GM19328 (cell line): ENCODE measurements around the gene CBR1.
"Not testable (repeated sequence)": the region's sequence is repeated elsewhere in the genome, so short reads cannot be mapped to it uniquely, and the experiment has no call there.

Experiments
- ATAC-seq: cut with Tn5 transposase; IDR thresholded peaks from one replicate; pipeline ENCODE4 v1.9.1; 2021; ENCODE audit warnings: mild to moderate bottlenecking, moderate library complexity; ENCODE audit not compliant: unreplicated experiment

Gene CBR1

DNA sequence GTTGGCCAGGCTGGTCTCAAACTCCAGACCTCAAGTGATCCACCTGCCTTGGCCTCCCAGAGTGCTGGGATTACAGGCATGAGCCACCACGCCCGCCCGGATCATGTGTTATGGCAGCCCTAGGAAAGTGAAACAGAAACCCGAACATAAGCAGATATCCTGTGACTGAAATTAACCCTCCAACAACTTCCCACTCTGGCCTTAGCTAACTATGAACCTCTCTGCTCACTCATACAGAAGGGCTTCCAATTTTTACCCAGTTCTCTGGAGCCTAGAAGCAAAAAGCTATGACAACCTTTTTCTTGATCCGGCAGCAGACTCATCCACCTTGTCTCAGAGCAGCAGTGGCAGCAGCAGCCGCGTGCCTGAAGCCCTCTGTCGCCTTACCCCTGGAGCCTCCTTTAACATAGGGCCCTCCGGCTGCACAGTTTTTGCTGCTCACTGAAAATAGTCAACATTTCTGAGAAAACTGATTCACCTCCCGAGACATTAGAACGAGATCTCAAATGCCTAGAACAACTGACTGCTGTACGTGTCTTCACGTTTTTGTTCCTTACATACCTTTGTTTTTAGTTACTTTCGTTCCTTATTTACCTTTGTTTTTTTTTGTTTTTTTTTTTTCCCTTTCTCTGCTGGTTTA lies 9.3 kb downstream of the CBR1 start:
- ATAC-seq = no peak

DNA sequence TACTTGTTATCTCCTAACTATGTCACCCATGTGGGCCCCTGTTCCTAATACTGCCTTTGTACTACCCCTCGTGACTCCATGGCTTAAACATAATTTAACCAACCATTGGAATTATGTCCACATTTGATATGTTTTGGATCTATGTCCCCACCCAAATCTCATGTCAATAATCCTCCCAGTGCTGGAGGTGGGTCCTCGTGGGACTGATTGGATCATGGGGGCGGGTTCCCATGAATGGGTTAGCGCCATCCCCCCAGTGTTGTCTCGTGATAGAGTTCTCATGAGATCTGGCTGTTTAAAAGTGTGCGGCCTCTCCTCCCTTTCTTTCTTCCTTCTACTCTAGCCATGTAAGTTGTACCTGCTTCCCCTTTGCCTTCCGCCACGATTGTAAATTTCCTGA lies 9.8 kb downstream of the CBR1 start:
- no peak for ATAC-seq

DNA sequence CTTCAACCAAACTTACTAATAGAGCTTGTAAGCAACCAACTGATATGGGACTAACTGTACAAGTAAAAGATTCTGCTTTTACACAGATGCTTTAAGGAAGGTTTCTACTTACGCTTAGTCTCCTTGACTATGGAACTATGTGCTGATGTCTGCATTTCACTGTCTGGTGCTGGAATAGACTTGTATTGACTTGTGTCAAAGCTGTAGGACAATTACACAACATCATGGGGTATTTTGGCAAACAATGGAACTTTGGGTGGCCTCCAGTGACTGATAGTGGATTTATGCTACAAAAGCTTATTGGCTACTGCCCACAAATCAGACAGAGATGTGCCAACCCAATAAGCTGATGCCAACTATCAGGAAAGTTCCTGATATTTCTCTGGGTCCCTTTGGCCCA lies 10.6 kb downstream of the CBR1 start:
- ATAC-seq = no peak

DNA sequence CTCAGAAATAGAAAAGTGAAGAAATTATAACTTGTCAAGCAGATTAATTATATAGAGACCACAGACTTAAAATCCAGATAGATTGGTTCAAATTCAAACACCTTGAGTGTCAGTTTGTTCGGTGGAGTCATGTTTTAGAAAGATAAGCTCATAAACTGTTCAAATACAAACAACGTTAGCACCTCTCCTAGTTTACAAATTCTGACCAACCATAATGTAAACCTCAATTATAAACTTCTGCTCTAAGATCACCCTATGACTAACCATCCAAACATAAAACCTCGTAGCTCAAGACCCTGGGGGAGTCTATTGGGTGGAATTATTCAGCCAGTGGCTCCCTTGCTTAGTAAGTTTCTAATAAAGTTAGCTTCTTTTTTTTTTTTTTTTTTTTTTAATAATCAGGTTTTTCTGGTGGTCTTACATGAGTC lies 12.4 kb downstream of the CBR1 start:
- no peak for ATAC-seq

DNA sequence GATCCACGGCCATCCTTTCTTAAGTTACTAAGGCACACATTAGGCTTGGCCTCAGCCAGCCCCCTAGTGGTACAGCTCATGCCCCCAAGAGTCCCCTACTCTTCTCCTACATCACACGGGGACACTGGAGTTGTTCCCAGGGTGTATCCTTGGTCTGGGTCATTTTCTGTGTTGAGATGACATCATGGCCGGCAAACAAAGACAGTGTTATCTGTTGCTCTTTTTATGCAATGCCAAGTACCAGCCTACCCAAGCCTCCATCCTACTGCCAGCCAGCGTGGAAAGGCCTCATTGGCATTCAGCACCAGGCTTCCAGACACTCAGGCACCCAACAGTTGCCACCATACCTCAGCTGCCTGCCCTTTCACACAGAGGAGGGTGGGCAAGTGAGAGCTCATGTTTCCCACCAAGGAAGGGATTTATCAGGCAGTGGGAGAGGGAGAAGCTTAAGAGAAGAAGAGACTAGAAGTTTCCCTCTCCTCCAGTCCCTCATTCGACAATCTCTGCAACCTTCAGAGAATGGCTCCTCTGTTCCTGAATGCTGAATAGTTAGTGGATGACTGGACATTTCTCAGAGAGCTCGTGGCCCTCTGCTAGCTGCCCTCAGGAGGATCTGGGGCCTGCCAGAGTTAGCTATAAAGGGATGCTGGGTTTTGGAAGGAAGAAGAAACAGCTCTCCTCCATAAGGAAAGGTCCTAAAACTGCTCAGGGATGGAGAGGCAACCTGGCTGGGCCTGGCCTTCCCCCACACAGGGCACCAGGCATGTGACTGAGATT lies 17.7 kb downstream of the CBR1 start:
- no peak for ATAC-seq

- ATAC-seq = no peak
Measured at GRCh38 chr21:36089946-36090345, 20.1 kb downstream of the CBR1 start.

DNA sequence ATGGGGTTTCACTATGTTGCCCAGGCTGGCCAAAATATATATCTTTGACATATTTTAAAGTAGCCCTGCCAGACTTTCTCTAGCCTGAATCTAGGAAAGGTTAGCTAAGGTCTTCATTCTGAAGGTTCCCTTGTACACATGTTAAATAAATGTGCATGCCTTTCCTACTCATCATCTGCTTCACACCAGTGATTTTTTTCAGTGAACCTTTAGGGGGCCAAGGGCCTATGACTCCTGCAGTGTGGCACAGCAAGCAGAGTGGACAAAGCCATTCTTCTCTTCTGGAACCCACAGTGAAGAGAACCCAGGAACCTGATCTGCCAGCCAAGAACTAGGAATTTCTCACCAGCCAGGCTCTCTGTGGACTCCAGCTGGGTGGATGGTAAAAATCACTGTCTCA lies 22.9 kb downstream of the CBR1 start:
- ATAC-seq = no peak

DNA sequence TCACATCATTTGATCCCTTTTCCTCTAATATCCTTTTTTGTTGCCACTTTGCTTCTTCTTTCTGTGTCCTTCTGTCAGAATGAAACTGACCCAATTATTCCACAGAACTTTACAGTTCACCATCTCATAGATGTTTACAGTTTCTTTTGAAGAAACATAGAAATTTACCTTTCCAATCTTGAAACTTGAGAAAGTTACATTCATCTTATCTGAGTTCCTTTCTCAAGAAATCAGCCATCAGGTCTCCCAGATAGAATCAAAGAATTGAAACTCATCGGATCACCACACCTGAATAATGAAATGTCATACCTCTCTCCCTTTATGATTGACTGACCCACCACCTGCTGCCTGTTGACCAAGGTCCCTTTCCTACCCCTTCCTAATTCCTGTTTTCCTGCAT lies 23.7 kb downstream of the CBR1 start:
- no peak for ATAC-seq

- no peak for ATAC-seq
Measured at GRCh38 chr21:36096398-36097290, 26.8 kb downstream of the CBR1 start.

DNA sequence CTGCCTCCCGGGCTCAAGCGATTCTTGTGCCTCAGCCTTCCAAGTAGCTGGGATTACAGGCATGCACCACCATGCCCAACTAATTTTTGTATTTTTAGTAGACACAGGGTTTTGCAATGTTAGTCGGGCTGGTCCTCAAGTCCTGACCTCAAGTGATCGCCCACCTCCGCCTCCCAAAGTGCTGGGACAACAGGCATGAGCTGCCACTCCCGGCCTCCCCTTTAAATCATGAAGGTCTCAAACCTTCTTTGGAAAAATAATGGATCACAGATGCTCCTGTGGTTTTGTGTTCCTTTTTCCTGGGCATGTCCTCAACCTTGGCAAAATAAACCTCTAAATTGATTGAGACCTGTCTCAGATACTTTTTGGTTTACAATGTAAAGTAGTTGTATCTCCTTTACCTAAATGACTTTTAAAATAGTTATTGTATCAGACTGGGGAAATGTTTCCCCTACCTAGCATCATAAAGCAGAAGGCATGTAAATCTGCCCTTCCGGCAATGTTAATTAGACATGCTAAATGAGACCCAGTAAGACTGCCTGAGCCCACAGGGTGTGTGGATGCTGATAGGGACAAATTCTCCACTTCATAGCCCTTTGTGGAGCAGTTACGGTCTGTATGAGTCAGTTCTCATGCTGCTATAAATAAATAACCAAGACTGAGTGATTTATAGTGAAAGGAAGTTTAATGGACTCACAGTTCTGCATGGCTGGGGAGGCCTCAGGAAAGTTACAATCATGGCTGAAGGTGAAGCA lies 27.8 kb downstream of the CBR1 start:
- ATAC-seq = no peak

- no peak for ATAC-seq
Measured at GRCh38 chr21:36098182-36098532, 28.3 kb downstream of the CBR1 start.

DNA sequence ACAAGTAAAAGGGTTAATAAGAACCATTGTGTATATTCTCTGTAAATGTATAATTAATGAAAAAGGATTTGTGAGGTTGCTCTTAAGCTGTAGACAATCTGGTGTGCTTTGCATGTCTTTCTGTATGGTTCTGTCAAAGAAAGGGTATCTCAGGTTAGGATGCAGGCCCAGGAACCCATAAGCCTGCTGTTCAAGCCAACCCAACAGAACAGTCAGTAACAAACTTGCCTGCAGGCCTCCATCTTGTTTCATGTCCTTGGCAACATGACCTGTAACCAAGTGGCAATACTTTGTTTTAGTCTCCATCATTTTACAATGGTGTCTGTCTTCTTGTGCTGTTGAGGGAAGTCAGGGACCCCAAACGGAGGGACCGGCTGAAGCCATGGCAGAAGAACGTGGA lies 29.2 kb downstream of the CBR1 start:
- ATAC-seq = no peak

DNA sequence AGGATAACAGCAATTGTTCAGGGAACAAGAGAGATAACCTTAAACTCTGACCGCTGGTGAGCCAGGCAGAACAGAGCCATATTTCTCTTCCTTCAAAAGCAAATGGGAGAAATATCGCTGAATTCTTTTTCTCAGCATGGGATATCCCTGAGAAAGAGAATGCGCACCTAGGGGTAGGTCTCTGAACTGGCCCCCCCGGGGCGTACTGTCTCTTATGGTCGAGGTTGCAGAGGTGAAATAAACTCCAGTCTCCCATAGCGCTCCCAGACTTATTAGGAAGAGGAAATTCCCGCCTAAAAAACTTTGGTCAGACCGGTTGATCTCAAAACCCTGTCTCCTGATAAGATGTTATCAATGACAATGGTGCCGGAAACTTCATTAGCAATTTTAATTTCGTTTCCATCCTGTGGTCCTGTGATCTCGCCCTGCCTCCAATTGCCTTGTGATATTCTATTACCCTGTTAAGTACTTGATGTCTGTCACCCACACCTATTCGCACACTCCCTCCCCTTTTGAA lies 29.9 kb downstream of the CBR1 start:
- ATAC-seq = not testable (repeated sequence)

DNA sequence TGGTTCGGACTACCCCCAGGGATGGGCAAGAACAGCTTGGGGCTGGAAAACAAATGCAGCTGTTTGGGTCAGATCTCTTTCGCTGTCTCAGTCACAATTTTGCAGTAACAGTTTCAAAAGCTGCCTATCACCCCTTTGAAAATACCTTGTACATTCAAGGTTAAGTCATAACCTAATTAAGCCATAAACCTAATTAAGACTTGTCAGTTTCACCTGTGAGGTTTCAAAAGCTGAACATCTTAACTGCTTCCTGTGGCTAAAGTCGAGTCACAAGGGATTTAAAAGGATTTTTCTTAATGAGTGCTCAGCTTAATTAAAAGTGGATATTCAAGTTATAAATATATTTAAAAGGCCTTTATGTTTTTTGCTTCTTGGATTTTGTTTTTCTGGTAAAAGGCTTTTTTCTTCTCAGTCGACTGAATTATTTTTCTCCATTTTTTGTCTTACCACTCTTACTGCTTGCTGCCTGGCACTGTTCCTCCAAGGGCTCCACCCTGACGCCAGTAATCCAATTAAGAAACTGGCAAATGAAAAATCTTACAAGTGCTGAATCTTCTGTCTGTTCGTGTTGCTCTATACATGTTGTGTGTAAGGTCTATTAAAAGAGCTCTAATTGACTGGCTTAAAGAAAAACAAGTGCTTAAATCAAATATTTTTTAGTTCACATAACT lies 31.3 kb downstream of the CBR1 start:
- ATAC-seq = no peak

GRCh38 chr21:36103434-36103833 lies 33.6 kb downstream of the CBR1 start:
- ATAC-seq = no peak

GRCh38 chr21:36104317-36105300 lies 34.8 kb downstream of the CBR1 start:
- ATAC-seq = no peak

DNA sequence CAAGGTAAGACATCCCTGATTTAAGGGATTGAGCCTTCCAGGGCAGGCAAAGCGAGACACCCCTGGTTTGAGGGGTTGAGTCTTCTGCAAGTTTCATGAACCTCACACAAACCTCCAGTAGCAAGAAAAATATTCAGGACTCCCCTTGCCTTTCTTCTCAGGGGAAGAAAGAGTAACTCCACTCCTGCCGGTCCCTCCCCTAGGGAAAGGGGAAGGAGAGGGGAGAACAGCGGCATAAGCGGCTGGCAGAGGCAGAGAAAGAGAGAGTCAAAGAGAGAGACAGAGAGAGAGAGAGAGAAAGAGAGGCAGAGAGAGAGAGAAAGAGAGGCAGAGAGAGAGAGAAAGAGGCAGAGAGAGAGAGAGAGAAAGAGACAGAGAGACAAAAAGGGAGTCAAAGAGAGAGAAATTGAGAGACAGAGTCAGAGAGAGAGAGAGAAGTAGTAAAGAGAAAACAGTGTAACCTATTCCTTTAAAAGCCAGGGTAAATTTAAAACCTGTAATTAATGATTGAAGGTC lies 35.6 kb downstream of the CBR1 start:
- no peak for ATAC-seq

- no peak for ATAC-seq
Measured at GRCh38 chr21:36109868-36110267, 40.0 kb downstream of the CBR1 start.

DNA sequence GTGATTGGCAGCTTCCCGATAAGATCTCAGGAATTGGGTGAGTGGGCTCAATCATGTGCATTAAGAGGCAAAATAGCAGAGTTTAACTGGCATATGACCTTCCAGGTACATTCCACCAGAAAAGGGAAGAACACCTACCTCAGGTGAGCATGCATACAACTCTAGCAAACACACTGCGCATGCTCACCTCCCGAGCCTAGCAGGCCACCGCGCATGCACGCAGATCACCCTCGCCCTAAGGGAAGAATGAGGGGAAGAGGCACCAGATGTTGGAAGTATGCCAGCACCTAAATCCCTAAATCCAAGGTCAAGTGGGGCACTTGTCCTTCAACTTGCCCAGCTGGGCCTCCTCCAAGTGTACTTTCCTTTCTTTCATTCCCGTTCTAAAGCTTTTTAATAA lies 41.4 kb downstream of the CBR1 start:
- no peak for ATAC-seq
